Suprapubic skin (tissue), 4 donors: ENCODE measurements around the gene CHST9. TPM values are rescaled to one million over a fixed set of nuclear protein-coding genes. Genes with fewer than 3 reads are reported as not detected.

Source experiments
- DNase-seq, 2 donors: peaks; one replicate each; pipeline ENCODE4 v3.0.0-alpha.2; 2019; ENCODE audit warnings: low spot score in 2 of 2
- H3K27ac ChIP-seq: fragments of 200-600 bp; sonication (generic); one replicate; pipeline ENCODE4 v1.5.1; 2019
- H3K27me3 ChIP-seq: fragments of 200-600 bp; sonication (generic); one replicate; pipeline ENCODE4 v1.5.1; 2019
- H3K36me3 ChIP-seq: fragments of 200-600 bp; sonication (generic); one replicate; pipeline ENCODE4 v1.5.1; 2019
- H3K4me1 ChIP-seq: fragments of 200-600 bp; sonication (generic); one replicate; pipeline ENCODE4 v1.5.1; 2019
- H3K4me3 ChIP-seq: fragments of 200-600 bp; sonication (generic); one replicate; pipeline ENCODE4 v1.5.1; 2019; ENCODE audit warnings: mild to moderate bottlenecking
- H3K9me3 ChIP-seq: fragments of 200-600 bp; sonication (generic); one replicate; pipeline ENCODE4 v1.5.1; 2019
- EP300 ChIP-seq: sonication (generic); formaldehyde crosslinking; IDR thresholded peaks from one replicate; pipeline ENCODE4 v1.6.1; 2017; ENCODE audit warnings: antibody characterized with exemption
- POLR2A ChIP-seq, 2 donors: fragments of 450-650 bp; IDR thresholded peaks; one replicate each; pipeline ENCODE4 v1.6.1; 2017; ENCODE audit warnings: antibody characterized with exemption in 2 of 2, mild to moderate bottlenecking in 2 of 2, moderate library complexity in 2 of 2
- POLR2AphosphoS5 ChIP-seq, 3 donors: sonication (generic); formaldehyde crosslinking; IDR thresholded peaks; one replicate each; pipeline ENCODE4 v1.6.1; 2017; ENCODE audit warnings: antibody characterized with exemption in 3 of 3
- WGBS: methylation state at CpG from one replicate; pipeline ENCODE4 v1.1.5; 2018; 5-methylcytosine and 5-hydroxymethylcytosine counted together
- total RNA-seq, 4 donors: library from RNA; depleted of rRNA; stranded (reverse); fragments of >200 nt; gene quantifications; one replicate each; pipeline ENCODE4 v1.1.0, GENCODE V29; 2016
- TF ChIP-seq, protein P1 (sequence below), 2 donors: fragments of 200-600 bp in 1 of 2; fragments of 450-650 bp in 1 of 2; sonication (generic) in 1 of 2; IDR thresholded peaks; one replicate each; pipeline ENCODE4 v1.5.1; 2016 to 2019; ENCODE audit warnings: antibody characterized with exemption in 2 of 2, mild to moderate bottlenecking in 1 of 2, moderate library complexity in 1 of 2

The CHST9 gene
- total RNA-seq, 4 donors from 2014 or later: 0.08 to 2.0 (median 0.33) TPM

DNA sequence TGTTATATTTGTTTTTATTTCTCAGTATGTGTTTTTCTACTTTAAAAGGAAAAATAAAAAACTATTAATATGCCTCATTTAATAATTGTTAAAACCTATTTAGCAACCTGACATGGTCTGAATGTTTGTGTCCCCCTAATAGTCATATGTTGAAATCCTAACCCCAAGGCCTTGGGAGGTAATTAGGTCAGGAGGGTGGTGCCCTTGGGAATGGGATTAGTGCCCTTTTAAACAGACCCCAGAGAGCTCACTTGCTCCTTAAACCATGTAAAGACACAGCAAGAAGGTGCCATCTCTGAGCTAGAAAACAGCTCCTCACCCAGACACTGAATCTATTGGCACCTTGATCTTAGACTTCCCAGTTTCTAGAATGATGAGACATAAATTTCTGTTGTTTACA lies 71.8 kb downstream of the CHST9 start:
- Histone ChIP-seq H3K36me3 (no peaks in the 10 kb centered on the region), H3K4me3 (no peak overlapping the region), H3K4me1 (no peaks in the 10 kb centered on the region), H3K27me3 (no peaks in the 10 kb centered on the region), H3K27ac (no peak overlapping the region), H3K9me3 (no peaks in the 10 kb centered on the region)
- DNase-seq: no peak
- TF ChIP-seq EP300: no peak
- no peak for TF ChIP-seq POLR2AphosphoS5 (IDR thresholded peaks at IDR 0.05)
- TF ChIP-seq POLR2A (IDR thresholded peaks at IDR 0.05): no peak
- TF ChIP-seq, protein P1, sequence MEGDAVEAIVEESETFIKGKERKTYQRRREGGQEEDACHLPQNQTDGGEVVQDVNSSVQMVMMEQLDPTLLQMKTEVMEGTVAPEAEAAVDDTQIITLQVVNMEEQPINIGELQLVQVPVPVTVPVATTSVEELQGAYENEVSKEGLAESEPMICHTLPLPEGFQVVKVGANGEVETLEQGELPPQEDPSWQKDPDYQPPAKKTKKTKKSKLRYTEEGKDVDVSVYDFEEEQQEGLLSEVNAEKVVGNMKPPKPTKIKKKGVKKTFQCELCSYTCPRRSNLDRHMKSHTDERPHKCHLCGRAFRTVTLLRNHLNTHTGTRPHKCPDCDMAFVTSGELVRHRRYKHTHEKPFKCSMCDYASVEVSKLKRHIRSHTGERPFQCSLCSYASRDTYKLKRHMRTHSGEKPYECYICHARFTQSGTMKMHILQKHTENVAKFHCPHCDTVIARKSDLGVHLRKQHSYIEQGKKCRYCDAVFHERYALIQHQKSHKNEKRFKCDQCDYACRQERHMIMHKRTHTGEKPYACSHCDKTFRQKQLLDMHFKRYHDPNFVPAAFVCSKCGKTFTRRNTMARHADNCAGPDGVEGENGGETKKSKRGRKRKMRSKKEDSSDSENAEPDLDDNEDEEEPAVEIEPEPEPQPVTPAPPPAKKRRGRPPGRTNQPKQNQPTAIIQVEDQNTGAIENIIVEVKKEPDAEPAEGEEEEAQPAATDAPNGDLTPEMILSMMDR (IDR thresholded peaks at IDR 0.05): no peak

DNA sequence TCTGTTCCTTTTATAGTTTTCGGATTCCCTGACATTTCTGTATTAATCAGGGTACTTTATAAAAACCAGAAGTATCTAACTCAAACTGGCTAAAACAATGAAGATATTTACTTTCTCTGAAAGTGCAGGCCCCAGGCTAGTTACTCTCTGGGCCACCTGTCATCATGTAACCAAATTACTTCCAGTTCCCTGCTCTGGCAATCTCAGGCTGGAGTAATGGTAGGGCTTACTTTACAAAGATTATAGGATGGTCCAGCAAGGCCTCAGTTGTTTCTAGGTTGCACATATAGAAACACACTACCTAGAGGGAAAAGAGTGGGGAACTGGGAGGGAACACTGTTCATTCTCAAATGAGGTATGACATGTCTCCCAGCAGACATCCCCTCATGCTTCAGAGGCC lies 74.8 kb downstream of the CHST9 start:
- no peak overlapping the region for H3K4me3 ChIP-seq
- no peaks in the 10 kb centered on the region for H3K27me3 ChIP-seq
- no peak overlapping the region for H3K27ac ChIP-seq
- TF ChIP-seq, protein P1 (IDR thresholded peaks at IDR 0.05): no peak
- TF ChIP-seq POLR2AphosphoS5 (IDR thresholded peaks at IDR 0.05): no peak
- TF ChIP-seq EP300: no peak
- no peak for TF ChIP-seq POLR2A (IDR thresholded peaks at IDR 0.05)
- no peaks in the 10 kb centered on the region for H3K4me1 ChIP-seq
- no peaks in the 10 kb centered on the region for H3K36me3 ChIP-seq
- 91% methylated on average over 1 of the region's 1 CpG for WGBS
- no peak for DNase-seq
- no peaks in the 10 kb centered on the region for H3K9me3 ChIP-seq

DNA sequence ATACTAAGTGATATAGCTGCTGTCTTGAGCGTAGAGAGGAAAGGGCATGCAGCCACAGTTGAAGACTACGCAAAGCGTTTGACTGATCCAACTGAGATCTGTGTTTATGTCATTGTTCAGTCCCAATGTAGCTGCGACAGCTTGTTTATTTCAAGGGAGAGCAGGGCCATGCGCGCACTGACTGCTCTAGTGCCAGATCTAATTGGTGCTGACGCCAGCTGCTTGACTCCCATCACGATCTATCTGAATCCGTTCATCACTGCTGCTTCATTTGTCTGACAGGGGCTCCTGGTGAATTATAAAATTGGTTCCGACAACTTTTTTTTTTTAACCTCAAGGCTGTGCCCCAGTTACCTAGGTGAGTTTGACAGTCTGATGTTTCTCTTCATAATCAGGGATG lies 75.7 kb downstream of the CHST9 start:
- DNase-seq: no peak
- no peaks in the 10 kb centered on the region for H3K36me3 ChIP-seq
- no peak for TF ChIP-seq EP300
- TF ChIP-seq POLR2AphosphoS5 (IDR thresholded peaks at IDR 0.05): no peak
- TF ChIP-seq, protein P1 (IDR thresholded peaks at IDR 0.05): no peak
- TF ChIP-seq POLR2A (IDR thresholded peaks at IDR 0.05): no peak
- H3K27ac ChIP-seq: no peak overlapping the region
- H3K27me3 ChIP-seq: no peaks in the 10 kb centered on the region
- 80% methylated on average over 10 of the region's 10 CpGs for WGBS
- H3K4me3 ChIP-seq: no peak overlapping the region
- no peaks in the 10 kb centered on the region for H3K4me1 ChIP-seq
- H3K9me3 ChIP-seq: no peaks in the 10 kb centered on the region

DNA sequence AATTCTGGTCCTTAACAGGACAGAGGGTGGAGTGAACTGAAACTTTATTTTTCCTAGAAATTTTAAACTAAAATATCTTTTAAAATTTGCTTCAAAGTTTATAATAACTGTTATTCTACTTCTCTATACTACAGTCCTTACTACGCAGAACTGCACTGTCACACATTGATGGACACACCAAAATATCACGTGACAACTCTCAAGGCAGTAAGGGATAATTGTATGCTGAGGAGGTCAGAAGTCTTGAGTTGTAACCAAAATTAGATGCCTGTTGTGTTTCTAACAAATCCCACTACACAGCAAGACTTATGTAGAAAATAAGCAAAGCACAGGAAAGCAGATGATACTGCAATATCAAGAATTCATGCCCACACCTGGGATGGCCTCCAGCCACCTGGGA lies 76.3 kb downstream of the CHST9 start:
- Histone ChIP-seq H3K9me3 (no peaks in the 10 kb centered on the region), H3K27ac (no peak overlapping the region), H3K27me3 (no peaks in the 10 kb centered on the region), H3K36me3 (no peaks in the 10 kb centered on the region), H3K4me1 (no peaks in the 10 kb centered on the region), H3K4me3 (no peak overlapping the region)
- 88% methylated on average over 2 of the region's 2 CpGs for WGBS
- TF ChIP-seq EP300 (no peak), POLR2A (IDR thresholded peaks at IDR 0.05) (no peak), POLR2AphosphoS5 (IDR thresholded peaks at IDR 0.05) (no peak)
- TF ChIP-seq, protein P1 (IDR thresholded peaks at IDR 0.05): no peak
- no peak for DNase-seq

DNA sequence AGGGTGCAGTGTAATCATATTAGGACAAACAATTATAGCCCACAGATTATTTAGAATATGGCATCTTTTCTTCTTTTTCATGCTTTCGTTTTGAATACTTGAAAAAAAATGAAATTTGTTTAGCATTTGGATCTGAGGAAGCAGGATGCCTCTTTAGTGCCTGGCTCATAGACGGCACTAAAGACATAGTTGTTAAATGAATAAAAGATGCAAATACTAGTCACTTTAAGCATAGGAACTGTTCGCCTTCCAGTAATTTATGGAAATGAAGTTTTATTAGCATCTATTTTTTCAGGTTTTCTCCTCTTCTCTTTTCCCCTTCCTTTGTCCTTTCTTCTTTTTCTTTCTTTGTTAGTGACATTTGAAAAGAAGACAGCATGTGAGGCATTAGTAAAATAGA lies 80.4 kb downstream of the CHST9 start:
- no peaks in the 10 kb centered on the region for H3K36me3 ChIP-seq
- H3K9me3 ChIP-seq: no peaks in the 10 kb centered on the region
- WGBS: 71% methylated on average over 3 of the region's 3 CpGs
- H3K27me3 ChIP-seq: no peaks in the 10 kb centered on the region
- H3K27ac ChIP-seq: no peak overlapping the region
- H3K4me3 ChIP-seq: no peak overlapping the region
- no peaks in the 10 kb centered on the region for H3K4me1 ChIP-seq
- no peak for DNase-seq
- TF ChIP-seq, protein P1 (IDR thresholded peaks at IDR 0.05): no peak
- TF ChIP-seq EP300 (no peak), POLR2AphosphoS5 (IDR thresholded peaks at IDR 0.05) (no peak), POLR2A (IDR thresholded peaks at IDR 0.05) (no peak)
